ENCODE measurements around the gene AFAP1L1.

Gene AFAP1L1

GRCh38 chr5:149288436-149288835, 16.8 kb downstream of the AFAP1L1 start:
- DNase-seq = no peak

- no peak for DNase-seq
These were observed 17.6 kb downstream of the AFAP1L1 start for GRCh38 chr5:149289301-149289700.

DNA sequence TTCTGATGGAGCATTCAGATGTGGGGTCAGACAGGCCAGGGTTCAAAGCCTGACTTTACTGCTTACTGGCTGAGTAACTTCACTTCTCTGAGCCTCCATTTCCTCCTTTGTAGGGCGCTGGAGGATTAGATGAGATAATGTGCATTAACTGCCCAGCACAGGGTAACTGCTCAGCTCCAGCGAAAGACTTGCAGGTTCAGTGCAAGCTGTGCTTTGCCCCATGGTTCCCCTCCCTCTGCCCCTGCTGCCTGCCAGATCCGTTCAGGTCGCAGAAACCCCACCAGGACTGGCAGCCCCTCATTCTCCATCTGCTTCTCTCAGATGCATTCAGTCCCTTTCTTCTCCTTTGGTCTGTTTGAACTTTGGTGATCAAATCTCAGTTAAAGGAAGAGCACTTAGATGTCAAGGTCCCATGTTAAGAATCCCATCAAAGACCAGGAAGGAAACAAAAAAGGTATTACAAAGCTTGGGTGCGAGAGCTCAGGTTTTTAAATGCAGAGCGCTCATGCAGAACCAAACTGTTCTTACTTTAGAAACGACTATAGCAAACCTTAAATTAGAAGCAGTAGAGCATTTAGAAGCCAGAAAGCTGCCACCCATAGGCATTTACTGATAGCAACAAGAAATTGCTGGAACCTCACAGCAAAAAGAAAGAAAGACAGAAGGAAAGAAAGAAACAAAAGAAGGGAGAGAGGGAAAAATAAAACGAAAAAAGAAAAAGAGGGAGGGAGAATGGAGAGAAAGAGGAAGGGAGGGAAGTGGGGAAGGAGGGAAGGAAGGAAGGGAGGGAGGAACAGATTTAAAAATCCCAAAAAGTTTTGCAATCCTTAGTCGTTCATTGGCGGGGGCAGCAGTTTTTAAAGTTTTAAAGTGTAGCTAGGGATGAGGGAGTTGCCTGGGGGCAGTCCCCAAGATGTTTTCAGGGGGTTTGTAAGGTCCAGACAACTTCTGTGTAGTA, 23.5 kb downstream of the AFAP1L1 start:
- no peak for DNase-seq

DNA sequence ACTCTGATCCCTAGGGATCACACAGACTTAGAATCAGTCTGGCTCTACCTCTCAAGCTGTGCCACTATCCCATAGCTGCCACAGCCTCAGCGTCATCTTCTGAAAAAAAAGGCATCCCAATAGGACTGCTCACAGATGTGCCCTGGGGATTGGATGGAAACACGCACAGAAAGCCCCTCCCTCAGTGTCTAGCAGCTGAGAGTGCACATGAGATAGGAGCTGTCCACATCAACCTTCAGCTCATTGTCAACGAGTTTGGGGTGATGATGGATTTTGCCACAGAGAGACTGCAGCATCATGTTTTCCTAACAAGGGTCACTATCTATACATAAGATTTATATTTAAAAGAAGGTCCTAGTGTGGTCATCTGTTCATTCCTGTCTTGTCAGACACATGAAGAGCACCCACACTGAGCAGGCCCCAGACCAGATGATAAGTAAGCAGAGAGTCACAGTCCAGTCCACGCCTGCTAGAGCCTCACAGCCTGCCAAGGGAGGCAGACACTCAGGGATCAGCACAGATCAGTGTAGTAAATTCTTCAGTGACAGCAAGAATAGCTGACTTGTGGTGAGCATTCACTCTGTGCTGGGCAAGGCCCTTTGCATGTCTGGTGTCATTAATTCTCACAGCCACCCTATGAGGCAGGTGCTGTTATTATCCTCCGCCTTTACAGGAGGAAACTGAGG, 25.8 kb downstream of the AFAP1L1 start:
- DNase-seq = no peak

DNA sequence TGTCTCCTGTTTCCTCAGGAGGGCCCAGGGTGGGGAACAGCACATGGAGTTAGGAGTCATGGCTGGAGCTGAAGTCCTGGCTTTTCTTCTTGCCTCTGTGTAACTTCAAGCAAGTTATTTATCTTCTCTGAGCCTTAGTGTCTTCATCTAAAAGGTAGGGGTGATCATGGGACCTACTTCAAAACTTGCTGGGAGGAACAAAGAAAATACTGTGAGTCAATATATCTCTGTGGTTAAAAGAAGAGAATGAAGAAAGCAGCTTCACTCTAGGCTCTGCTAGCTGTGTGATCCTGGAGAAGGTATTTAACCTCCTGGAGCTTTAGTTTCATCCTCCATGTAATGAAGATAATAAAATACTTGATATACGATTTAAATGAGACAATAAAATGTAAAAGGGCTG, 26.5 kb downstream of the AFAP1L1 start:
- DNase-seq = no peak

DNA sequence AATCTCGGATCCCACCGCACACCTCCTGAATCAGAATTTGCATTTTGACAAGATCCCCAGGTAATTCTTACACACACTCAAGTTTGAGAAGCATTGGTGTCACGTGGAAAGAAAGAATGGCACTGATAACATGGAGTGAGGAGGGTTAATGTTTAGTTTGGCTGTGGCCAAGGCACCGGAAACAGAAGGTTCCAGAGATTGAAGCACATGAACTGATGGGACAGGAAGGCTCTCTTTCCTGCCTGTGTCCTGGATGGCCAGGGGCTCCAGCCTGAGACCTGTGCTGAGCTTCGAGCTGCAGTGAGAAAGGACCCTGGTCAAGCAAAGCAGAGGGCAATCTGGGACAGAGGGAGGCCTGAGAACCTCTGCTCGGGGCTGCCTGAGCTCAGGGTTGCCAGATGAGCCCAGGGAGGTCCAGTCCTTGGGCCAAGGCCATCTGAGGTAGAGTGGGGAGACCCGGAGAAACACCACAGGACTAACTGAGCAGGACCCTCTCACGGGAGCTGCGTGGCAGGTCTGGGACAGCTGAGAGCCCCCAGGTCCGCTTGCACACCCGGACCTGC, 27.3 kb downstream of the AFAP1L1 start:
- DNase-seq = no peak

DNA sequence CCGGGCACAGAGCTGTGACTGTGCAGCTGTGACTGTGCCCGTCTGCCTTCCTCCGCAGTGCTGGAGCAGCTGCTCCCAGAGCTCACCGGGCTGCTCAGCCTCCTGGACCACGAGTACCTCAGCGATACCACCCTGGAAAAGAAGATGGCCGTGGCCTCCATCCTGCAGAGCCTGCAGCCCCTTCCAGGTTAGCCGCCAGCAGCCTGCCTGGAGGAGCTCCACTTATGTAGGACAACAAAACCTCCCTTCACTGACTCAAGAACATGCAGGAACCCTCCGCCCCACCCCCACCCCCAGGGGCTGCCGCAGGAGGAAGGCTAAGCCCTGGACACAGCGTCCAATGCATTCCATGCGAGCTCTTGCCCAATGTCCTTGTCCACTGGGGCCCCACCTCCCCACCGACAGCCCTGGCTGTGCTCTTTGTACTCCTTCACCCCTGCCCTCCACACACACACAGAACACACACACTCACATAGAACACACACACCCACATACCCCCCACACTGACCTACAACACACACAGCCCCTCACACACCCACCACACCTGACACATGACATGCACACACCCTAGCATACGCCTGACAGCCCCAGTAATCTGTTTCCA, 27.9 kb downstream of the AFAP1L1 start:
- no peak for DNase-seq

DNA sequence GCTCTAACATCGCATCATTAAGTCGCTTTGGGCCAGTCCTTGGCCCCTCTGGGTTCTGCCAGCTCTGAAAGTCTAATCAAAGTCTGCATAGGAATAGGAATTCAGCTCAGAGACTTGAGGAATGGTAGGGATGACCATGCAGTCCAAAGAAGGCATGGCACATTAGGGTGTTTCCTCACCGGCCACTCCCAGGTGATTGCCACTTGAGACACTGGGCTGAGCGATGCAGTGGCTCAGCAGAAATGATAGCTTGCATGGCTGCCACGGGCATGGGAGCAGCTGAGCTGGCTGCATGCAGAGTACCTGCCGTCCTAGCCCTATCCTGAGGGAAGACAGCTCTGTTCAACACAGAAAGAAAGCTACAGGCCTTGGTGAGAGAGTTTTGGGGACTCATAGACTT, 28.8 kb downstream of the AFAP1L1 start:
- DNase-seq = no peak

DNA sequence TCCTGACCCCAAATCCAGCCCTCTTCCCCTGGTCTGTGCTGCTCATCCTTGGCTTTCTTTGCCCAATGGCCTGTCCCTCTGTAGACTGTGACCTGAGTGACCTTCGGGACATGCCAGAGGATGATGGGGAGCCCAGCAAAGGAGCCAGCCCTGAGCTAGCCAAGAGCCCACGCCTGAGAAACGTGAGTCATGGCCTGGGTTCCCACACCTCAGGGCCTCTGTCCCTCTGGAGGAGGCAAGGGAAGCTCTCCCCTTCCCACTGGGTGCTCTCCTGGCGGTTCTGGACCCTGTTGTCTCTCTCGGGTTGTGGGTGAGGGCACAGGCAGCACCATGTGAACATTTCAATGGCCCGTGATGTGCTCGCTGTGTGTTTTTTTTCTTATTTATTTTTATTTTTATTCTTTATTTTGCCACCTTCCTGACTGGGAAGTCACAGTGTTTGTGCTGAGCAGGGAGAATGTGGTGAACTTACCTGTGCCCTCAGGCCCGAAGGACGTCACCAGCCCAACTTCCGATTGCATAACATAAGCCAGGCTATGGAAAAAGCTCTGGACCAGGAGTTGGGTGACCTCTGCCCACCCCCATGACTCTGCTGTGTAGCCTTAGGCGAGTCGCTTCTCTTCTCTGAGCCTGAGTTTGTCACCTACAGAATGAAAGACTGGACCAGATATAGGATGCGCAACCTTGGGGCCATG, 29.5 kb downstream of the AFAP1L1 start:
- DNase-seq = no peak

DNA sequence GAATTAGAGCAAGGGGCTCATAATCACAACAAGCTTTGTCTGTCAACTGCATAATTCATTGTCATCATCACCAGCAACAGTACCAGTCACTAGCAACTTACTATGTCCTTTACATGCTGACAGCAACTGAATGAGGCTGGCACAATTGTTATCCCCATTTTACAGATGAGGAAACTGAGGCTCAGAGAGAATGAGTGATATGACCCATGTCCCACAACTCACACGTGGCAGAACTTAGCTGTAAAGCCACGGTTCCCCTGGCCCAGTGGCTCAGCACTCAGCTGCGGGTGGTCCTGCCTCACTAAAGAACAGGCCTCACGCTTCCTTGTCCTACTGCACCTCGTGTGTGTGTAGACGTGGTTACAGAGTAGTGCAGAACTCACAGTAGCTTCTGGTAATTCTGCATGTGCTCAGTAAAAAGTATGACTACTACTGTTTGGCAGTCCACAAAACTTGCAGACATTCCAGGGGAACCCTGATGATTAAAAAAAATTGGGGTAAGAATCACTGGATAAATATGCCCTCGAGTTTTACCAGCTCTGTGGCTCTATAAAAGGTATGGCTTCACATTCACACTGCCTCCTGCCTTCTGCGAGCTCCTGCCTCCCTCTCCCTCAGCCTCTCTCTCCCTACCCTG, 30.2 kb downstream of the AFAP1L1 start:
- no peak for DNase-seq

GRCh38 chr5:149302641-149303040, 31.0 kb downstream of the AFAP1L1 start:
- DNase-seq = no peak

- no peak for DNase-seq
These were observed 31.6 kb downstream of the AFAP1L1 start for GRCh38 chr5:149303210-149303609.

- no peak for DNase-seq
These were observed 32.8 kb downstream of the AFAP1L1 start for GRCh38 chr5:149304195-149305078.

DNA sequence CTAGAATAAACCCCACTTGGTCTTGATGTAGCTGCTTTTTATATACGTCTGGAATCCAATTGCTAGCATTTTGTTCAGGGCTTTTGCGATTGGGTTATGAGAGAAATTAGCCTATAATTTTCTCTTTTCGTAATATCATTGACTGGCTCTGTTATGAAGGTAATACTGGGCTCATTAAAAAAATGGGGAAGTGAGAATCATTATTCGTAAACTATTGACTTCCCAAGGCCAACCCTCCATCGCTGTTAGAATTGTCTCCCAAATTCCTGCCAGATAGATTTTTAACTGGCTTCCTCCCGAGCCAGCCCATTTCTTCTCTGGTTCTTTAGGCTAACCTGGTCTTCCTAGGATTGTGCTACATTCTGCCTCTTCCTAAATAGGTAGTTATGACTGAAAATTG, 37.7 kb downstream of the AFAP1L1 start:
- no peak for DNase-seq

GRCh38 chr5:149310488-149310887, 38.8 kb downstream of the AFAP1L1 start:
- DNase-seq = no peak

- no peak for DNase-seq
These were observed 39.4 kb downstream of the AFAP1L1 start for GRCh38 chr5:149310947-149311658.

DNA sequence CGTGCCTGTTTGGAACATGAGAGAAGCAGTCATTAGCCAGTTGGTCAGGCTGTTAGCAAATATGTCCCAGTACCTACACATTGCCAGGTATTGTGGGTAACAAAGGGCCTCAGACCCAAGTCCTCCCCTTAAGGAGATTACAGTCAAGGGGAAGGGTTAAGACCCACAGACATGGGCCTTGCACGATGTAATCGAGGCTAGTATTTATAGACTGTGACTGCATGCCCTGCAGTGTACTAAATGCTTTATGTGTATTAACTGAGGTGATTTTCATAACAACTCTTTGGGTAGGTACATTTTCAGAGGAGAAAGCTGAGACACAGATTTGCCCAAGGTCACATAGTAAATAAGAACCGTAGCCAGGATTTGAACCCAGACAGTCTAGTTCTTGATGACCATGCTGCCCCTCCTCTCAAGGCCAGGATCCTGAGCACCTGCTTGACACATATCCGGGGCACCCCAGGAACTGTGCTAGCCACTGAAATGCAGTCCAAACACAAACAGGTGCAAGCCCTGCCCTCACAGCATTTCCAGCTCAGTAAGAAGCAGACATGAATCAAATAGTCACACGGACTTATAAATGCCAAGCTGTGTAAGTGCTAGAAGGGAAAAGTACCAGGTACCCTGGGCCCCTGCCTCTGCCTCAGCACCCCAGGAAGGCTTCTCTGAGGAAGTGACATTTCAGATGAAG, 41.6 kb downstream of the AFAP1L1 start:
- no peak for DNase-seq

GRCh38 chr5:149314571-149315111, 43.0 kb downstream of the AFAP1L1 start:
- DNase-seq = no peak

GRCh38 chr5:149315753-149316152, 44.1 kb downstream of the AFAP1L1 start:
- no peak for DNase-seq
